Type B pancreatic cell (in vitro differentiated cells): ENCODE measurements around the gene STAT6. TPM values are rescaled to one million over a fixed set of nuclear protein-coding genes. Genes with fewer than 3 reads are reported as not detected.

ENCODE experiments used
- DNase-seq: peaks from one replicate; pipeline ENCODE4 v3.0.0; 2021; ENCODE audit warnings: mixed read lengths; ENCODE audit not compliant: unreplicated experiment; ENCODE audit errors: extremely low spot score
- H3K27ac Mint-ChIP-seq: 2 replicates; pipeline ENCODE4 v1.8.0; 2021; ENCODE audit warnings: mild to moderate bottlenecking, mixed read lengths
- H3K27me3 Mint-ChIP-seq: 2 replicates; pipeline ENCODE4 v1.8.0; 2021; ENCODE audit warnings: mixed read lengths
- H3K36me3 Mint-ChIP-seq: 2 replicates; pipeline ENCODE4 v1.8.0; 2021; ENCODE audit warnings: mixed read lengths
- H3K4me1 Mint-ChIP-seq: one replicate; pipeline ENCODE4 v1.8.0; 2021; ENCODE audit warnings: mixed read lengths; ENCODE audit not compliant: unreplicated experiment
- H3K4me3 Mint-ChIP-seq: 2 replicates; pipeline ENCODE4 v1.8.0; 2021; ENCODE audit warnings: mild to moderate bottlenecking, mixed read lengths
- H3K9me3 Mint-ChIP-seq: 2 replicates; pipeline ENCODE4 v1.8.0; 2021; ENCODE audit warnings: mixed read lengths
- CTCF ChIP-seq: fragments of 200-600 bp; sonication (generic); conservative IDR thresholded peaks from 2 replicates; pipeline ENCODE4 v1.5.0; 2021; ENCODE audit warnings: antibody characterized with exemption, mild to moderate bottlenecking
- total RNA-seq: library from RNA; stranded (reverse); gene quantifications from 2 replicates; pipeline ENCODE4 v1.2.1, GENCODE V29; 2021; ENCODE audit warnings: low replicate concordance

The STAT6 gene
- total RNA-seq, 1 donor from 2014 or later: 83.4 TPM

GRCh38 chr12:57048423-57049118 is 62.6 kb downstream of the STAT6 start:
- no peaks in the 10 kb centered on the region for H3K4me1 Mint-ChIP-seq

GRCh38 chr12:57047981-57048380 is 63.2 kb downstream of the STAT6 start:
- H3K9me3 Mint-ChIP-seq: no peaks in the 10 kb centered on the region
- H3K36me3 Mint-ChIP-seq: no peaks in the 10 kb centered on the region
- H3K4me1 Mint-ChIP-seq: no peaks in the 10 kb centered on the region
- no peak overlapping the region for H3K4me3 Mint-ChIP-seq
- H3K27me3 Mint-ChIP-seq: peaks cover 59% of the 10 kb centered on the region
- no peak for TF ChIP-seq CTCF
- DNase-seq: no peak
- no peak overlapping the region for H3K27ac Mint-ChIP-seq

More at GRCh38 chr12:57048423-57049118, 62.6 kb downstream of the STAT6 start:
- H3K36me3 Mint-ChIP-seq: peaks cover 1% of the 10 kb centered on the region
- peaks cover 54% of the 10 kb centered on the region for H3K27me3 Mint-ChIP-seq
- H3K9me3 Mint-ChIP-seq: no peaks in the 10 kb centered on the region
- peak overlapping the region; percentile 40 for H3K27ac Mint-ChIP-seq
- H3K4me3 Mint-ChIP-seq: peak overlapping the region; percentile 70
- no peak for DNase-seq
- no peak for TF ChIP-seq CTCF

- Mint-ChIP-seq H3K4me3 (no peak overlapping the region), H3K36me3 (no peaks in the 10 kb centered on the region)
- DNase-seq: no peak
These were observed 63.9 kb downstream of the STAT6 start for GRCh38 chr12:57046947-57047890.

GRCh38 chr12:57046086-57046791 is 64.9 kb downstream of the STAT6 start:
- peaks cover 66% of the 10 kb centered on the region for H3K27me3 Mint-ChIP-seq
- no peaks in the 10 kb centered on the region for H3K4me1 Mint-ChIP-seq
- DNase-seq: no peak
- H3K4me3 Mint-ChIP-seq: no peak overlapping the region
- no peak overlapping the region for H3K27ac Mint-ChIP-seq
- TF ChIP-seq CTCF: no peak
- no peaks in the 10 kb centered on the region for H3K36me3 Mint-ChIP-seq
- H3K9me3 Mint-ChIP-seq: no peaks in the 10 kb centered on the region

More at GRCh38 chr12:57046947-57047890, 63.9 kb downstream of the STAT6 start:
- Mint-ChIP-seq H3K27ac (no peak overlapping the region), H3K4me1 (no peaks in the 10 kb centered on the region), H3K9me3 (no peaks in the 10 kb centered on the region), H3K27me3 (peaks cover 60% of the 10 kb centered on the region)
- TF ChIP-seq CTCF: no peak

Other genes starting within 250 kb of the STAT6 start
- gene SDR9C7, start 177.0 kb downstream of the STAT6 start, total RNA-seq: 0.22 and 0.26 TPM in 2 replicates
- gene RDH16, start 153.8 kb downstream of the STAT6 start, total RNA-seq: 0.43 and 0.68 TPM in 2 replicates
- gene ZBTB39, start 104.8 kb downstream of the STAT6 start, total RNA-seq: 13.2 and 18.1 TPM in 2 replicates
- 2.9 and 3.1 TPM in 2 replicates for gene TAC3, start 94.8 kb downstream of the STAT6 start, total RNA-seq
- 4.3 and 19.4 TPM in 2 replicates for gene MYO1A, start 61.2 kb downstream of the STAT6 start, total RNA-seq
- 17.4 and 32.0 TPM in 2 replicates for gene NEMP1, start 32.6 kb downstream of the STAT6 start, total RNA-seq
- gene NAB2, start 22.2 kb downstream of the STAT6 start, total RNA-seq: 48.3 and 49.7 TPM in 2 replicates
- gene LRP1, start 17.1 kb upstream of the STAT6 start, total RNA-seq: 96.4 and 138 TPM in 2 replicates
- not detected in 2 replicates for gene LRP1-AS, start 36.3 kb upstream of the STAT6 start, total RNA-seq
- 15.1 and 45.5 TPM in 2 replicates for gene NXPH4, start 105.4 kb upstream of the STAT6 start, total RNA-seq
- 108 and 131 TPM in 2 replicates for gene SHMT2, start 118.3 kb upstream of the STAT6 start, total RNA-seq
- 1.6 and 4.8 TPM in 2 replicates for gene STAC3, start 139.8 kb upstream of the STAT6 start, total RNA-seq